Neural crest cell (in vitro differentiated cells): ENCODE measurements around the gene GBE1. TPM values are rescaled to one million over a fixed set of nuclear protein-coding genes. Genes with fewer than 3 reads are reported as not detected.

Experiments used
- DNase-seq: peaks from one replicate; pipeline ENCODE4 v3.0.0; 2021; ENCODE audit warnings: low read depth, mixed read lengths, low spot score
- H3K27ac Mint-ChIP-seq: one replicate; pipeline ENCODE4 v1.8.0; 2021; ENCODE audit warnings: mild to moderate bottlenecking, mixed read lengths; ENCODE audit not compliant: unreplicated experiment
- H3K27me3 Mint-ChIP-seq: 2 replicates; pipeline ENCODE4 v1.8.0; 2021; ENCODE audit warnings: low read depth, mild to moderate bottlenecking, mixed read lengths
- H3K36me3 Mint-ChIP-seq: 2 replicates; pipeline ENCODE4 v1.8.0; 2021; ENCODE audit warnings: low read depth, mild to moderate bottlenecking, mixed read lengths
- H3K4me1 Mint-ChIP-seq: 2 replicates; pipeline ENCODE4 v1.8.0; 2021; ENCODE audit warnings: mixed read lengths
- H3K4me3 Mint-ChIP-seq: one replicate; pipeline ENCODE4 v1.8.0; 2021; ENCODE audit warnings: mild to moderate bottlenecking, mixed read lengths
- H3K9me3 Mint-ChIP-seq: 2 replicates; pipeline ENCODE4 v1.8.0; 2021; ENCODE audit warnings: mixed read lengths
- CTCF ChIP-seq: fragments of 200-600 bp; sonication (generic); conservative IDR thresholded peaks from 2 replicates; pipeline ENCODE4 v1.5.0; 2021; ENCODE audit warnings: antibody characterized with exemption, mild to moderate bottlenecking
- total RNA-seq: library from RNA; stranded (reverse); gene quantifications from 2 replicates; pipeline ENCODE4 v1.2.1, GENCODE V29; 2021

GBE1 gene
- total RNA-seq, 1 donor from 2014 or later = 16.8 TPM

GRCh38 chr3:81451611-81452010 lies 309.8 kb downstream of the GBE1 start:
- H3K27ac Mint-ChIP-seq = no peak overlapping the region
- no peak overlapping the region for H3K4me3 Mint-ChIP-seq
- H3K4me1 Mint-ChIP-seq = no peaks in the 10 kb centered on the region
- no peaks in the 10 kb centered on the region for H3K27me3 Mint-ChIP-seq
- no peak for DNase-seq
- no peaks in the 10 kb centered on the region for H3K36me3 Mint-ChIP-seq
- TF ChIP-seq CTCF = no peak
- no peaks in the 10 kb centered on the region for H3K9me3 Mint-ChIP-seq

GRCh38 chr3:81451140-81451539 lies 310.3 kb downstream of the GBE1 start:
- Mint-ChIP-seq H3K36me3 (no peaks in the 10 kb centered on the region), H3K27ac (no peak overlapping the region), H3K4me1 (no peaks in the 10 kb centered on the region), H3K4me3 (no peak overlapping the region), H3K27me3 (no peaks in the 10 kb centered on the region), H3K9me3 (no peaks in the 10 kb centered on the region)
- DNase-seq = no peak
- no peak for TF ChIP-seq CTCF

GRCh38 chr3:81446806-81447205 lies 314.6 kb downstream of the GBE1 start:
- Mint-ChIP-seq H3K27me3 (no peaks in the 10 kb centered on the region), H3K4me3 (no peak overlapping the region), H3K27ac (no peak overlapping the region), H3K4me1 (no peaks in the 10 kb centered on the region), H3K9me3 (peaks cover 6% of the 10 kb centered on the region), H3K36me3 (no peaks in the 10 kb centered on the region)
- DNase-seq = no peak
- TF ChIP-seq CTCF = no peak

GRCh38 chr3:81445712-81446111 lies 315.7 kb downstream of the GBE1 start:
- Mint-ChIP-seq H3K36me3 (no peaks in the 10 kb centered on the region), H3K27me3 (no peaks in the 10 kb centered on the region), H3K4me1 (no peaks in the 10 kb centered on the region), H3K4me3 (no peak overlapping the region), H3K9me3 (peaks cover 6% of the 10 kb centered on the region), H3K27ac (no peak overlapping the region)
- no peak for DNase-seq
- no peak for TF ChIP-seq CTCF

- H3K27me3 Mint-ChIP-seq = no peaks in the 10 kb centered on the region
- no peak for TF ChIP-seq CTCF
- H3K4me1 Mint-ChIP-seq = no peaks in the 10 kb centered on the region
- DNase-seq = no peak
- H3K9me3 Mint-ChIP-seq = peaks cover 6% of the 10 kb centered on the region
- no peaks in the 10 kb centered on the region for H3K36me3 Mint-ChIP-seq
- H3K4me3 Mint-ChIP-seq = no peak overlapping the region
- no peak overlapping the region for H3K27ac Mint-ChIP-seq
Observed at GRCh38 chr3:81444817-81445460, 316.5 kb downstream of the GBE1 start.
